Colonic mucosa (tissue), 4 donors: Measurements from ENCODE around the gene ATAD1. TPM values are rescaled to one million over a fixed set of nuclear protein-coding genes. Genes with fewer than 3 reads are reported as not detected.

Experiments
- DNase-seq: peaks from one replicate; pipeline ENCODE4 v3.0.0-alpha.2; 2020
- H3K27ac ChIP-seq: fragments of 200-600 bp; one replicate; pipeline ENCODE4 v1.8.0; 2021
- H3K27me3 ChIP-seq: fragments of 200-600 bp; one replicate; pipeline ENCODE4 v1.8.0; 2021
- H3K36me3 ChIP-seq: fragments of 200-600 bp; one replicate; pipeline ENCODE4 v1.8.0; 2021
- H3K4me1 ChIP-seq: fragments of 200-600 bp; one replicate; pipeline ENCODE4 v1.8.0; 2021; ENCODE audit warnings: mild to moderate bottlenecking
- H3K4me3 ChIP-seq: fragments of 200-600 bp; one replicate; pipeline ENCODE4 v1.8.0; 2021
- H3K9ac ChIP-seq, 2 donors: one replicate each; pipeline ENCODE4 v1.7.0; 2013; ENCODE audit warnings: control low read depth in 2 of 2, low read depth in 2 of 2, low read length in 2 of 2
- H3K9me3 ChIP-seq: fragments of 200-600 bp; one replicate; pipeline ENCODE4 v1.8.0; 2021
- CTCF ChIP-seq: fragments of 200-600 bp; IDR thresholded peaks from one replicate; pipeline ENCODE4 v1.8.0; 2022; ENCODE audit warnings: antibody characterized with exemption, mild to moderate bottlenecking
- intact Hi-C: fragments of 100-400 bp; cut with DNase I; formaldehyde crosslinking; loops from one replicate; pipeline ENCODE4 v1.14.1; 2022
- total RNA-seq, 2 donors: library from RNA; stranded (reverse); fragmentation: NEBNext Ultra II Directional in 1 of 2; extraction: Animal tissue kit (Norgen Biotek cat#: 25700) in 1 of 2; gene quantifications; one replicate each; pipeline ENCODE4 v1.2.1, GENCODE V29; 2021
- donor health status: healthy.
- donor health status: DM: no; HTN: no; CAD: no.
- donor health status: DM: no; HTN: no; CAD: no.

Gene ATAD1
- total RNA-seq, 2 donors from 2014 or later = 38.1 to 59.9 TPM

DNA sequence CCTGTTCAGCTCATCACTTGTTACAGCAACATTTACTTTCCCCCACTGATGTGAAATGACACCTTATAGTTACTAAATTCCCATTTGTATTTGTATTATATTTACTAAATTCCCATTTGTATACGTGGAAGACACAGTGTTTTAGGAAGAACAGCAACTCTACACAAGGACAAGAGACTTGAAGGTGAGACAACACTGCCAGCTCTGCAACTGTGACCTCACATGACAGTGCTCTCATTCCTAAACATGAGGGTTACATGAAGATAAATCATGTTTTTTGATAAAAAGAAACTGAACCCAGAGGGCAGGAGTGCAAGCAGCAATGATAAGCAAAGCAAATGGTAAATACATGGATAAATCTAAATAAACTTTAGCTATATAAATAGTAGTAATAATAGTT lies 60.3 kb downstream of the ATAD1 start:
- Histone ChIP-seq H3K27ac (no peak overlapping the region), H3K4me1 (no peaks in the 10 kb centered on the region), H3K9me3 (no peaks in the 10 kb centered on the region), H3K9ac (no peak overlapping the region), H3K27me3 (no peaks in the 10 kb centered on the region), H3K4me3 (no peak overlapping the region), H3K36me3 (no peaks in the 10 kb centered on the region)
- DNase-seq = no peak
- TF ChIP-seq CTCF = no peak
- intact Hi-C loops = no loop called here

DNA sequence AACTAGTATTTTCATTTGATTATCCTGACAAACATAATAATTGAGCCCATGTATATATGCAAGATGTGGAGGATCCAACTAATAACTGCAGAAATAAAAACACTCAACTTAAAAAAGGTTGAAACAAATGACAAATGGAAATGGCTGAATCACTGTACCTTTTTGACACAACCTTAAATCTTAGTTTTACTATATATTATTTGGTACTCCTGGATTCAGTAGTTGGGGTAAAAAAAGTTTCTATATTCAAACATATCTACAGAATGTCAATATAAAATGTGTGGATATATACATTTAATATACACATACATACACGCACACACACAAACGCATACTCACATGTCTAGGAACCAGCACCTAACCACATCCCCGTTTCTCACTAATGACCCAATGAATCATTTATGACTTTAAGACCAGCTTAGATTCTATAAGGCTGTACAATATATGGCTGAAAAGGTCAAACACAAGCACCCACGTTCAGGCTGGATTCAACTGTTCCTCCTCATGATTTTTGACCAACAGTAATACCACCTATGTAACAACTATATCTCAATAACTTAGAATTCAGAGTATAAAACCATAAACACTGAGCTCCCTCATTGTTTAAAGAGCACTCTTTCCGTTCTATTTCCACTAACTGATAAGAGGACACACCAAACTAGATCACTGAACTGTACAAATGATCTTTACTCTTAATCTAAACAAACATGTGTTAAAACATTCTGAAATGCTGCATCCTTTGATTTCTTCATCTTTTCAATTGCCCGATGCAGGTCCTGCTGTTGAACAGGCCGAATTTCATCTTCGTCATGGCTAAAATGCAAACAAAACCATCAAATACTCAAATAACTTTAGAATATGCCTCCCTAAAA lies 63.8 kb downstream of the ATAD1 start:
- intact Hi-C loops = no loop called here
- TF ChIP-seq CTCF = no peak

DNA sequence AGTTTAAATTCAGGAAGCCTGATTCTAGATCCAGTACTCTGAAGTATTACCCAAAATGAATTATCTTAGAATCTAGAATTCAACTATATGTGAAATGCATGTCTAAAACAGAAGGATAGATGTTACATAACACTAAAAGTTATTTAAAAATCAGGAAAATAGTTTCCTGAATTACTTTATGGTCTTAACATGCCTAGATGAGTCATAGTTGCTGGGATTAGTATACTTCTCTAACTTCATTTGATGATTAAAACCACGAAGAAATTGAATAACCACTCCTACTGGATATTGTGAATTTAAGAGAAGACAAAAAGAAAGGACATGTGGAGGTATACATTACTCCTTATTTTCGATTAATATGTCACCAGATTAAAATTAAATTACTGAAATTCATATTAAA lies 65.5 kb downstream of the ATAD1 start:
- no peaks in the 10 kb centered on the region for H3K4me1 ChIP-seq
- H3K9me3 ChIP-seq = no peaks in the 10 kb centered on the region
- no peak overlapping the region for H3K27ac ChIP-seq
- H3K36me3 ChIP-seq = no peaks in the 10 kb centered on the region
- DNase-seq = no peak
- H3K27me3 ChIP-seq = no peaks in the 10 kb centered on the region
- H3K4me3 ChIP-seq = no peak overlapping the region
- intact Hi-C loops = no loop called here
- no peak for TF ChIP-seq CTCF
- H3K9ac ChIP-seq = no peak overlapping the region

More for the DNA sequence above, 63.8 kb downstream of the ATAD1 start:
- H3K27me3 ChIP-seq = no peaks in the 10 kb centered on the region
- H3K36me3 ChIP-seq = no peaks in the 10 kb centered on the region
- no peak overlapping the region for H3K27ac ChIP-seq
- H3K9me3 ChIP-seq = no peaks in the 10 kb centered on the region
- DNase-seq = no peak
- H3K4me1 ChIP-seq = no peaks in the 10 kb centered on the region
- H3K9ac ChIP-seq = no peak overlapping the region
- H3K4me3 ChIP-seq = no peak overlapping the region

GRCh38 chr10:87751274-87751673 lies 66.8 kb downstream of the ATAD1 start:
- Histone ChIP-seq H3K9me3 (no peaks in the 10 kb centered on the region), H3K9ac (no peak overlapping the region), H3K4me1 (no peaks in the 10 kb centered on the region), H3K27me3 (no peaks in the 10 kb centered on the region), H3K27ac (no peak overlapping the region), H3K4me3 (no peak overlapping the region), H3K36me3 (no peaks in the 10 kb centered on the region)
- intact Hi-C loops = no loop called here
- no peak for DNase-seq
- no peak for TF ChIP-seq CTCF

DNA sequence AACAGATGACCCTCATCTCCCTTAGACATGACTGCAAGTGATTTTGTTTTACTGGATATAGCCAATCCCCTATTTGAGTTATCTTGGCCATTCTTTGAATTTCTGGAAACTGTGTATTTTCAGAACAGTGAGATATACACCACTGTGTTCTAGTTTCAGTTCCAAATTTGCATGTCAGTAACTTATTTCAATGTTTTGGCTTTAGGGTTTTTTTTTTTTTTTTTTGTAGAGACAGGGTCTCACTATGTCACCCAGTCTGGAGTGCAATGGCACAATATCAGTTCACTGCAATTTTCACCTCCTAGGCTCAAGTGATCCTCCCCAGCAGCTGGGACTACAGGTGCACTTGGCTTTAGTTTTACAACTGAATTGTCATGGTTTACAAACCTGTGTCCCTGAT lies 67.2 kb downstream of the ATAD1 start:
- Histone ChIP-seq H3K9me3 (no peaks in the 10 kb centered on the region), H3K27ac (no peak overlapping the region), H3K4me3 (no peak overlapping the region), H3K27me3 (no peaks in the 10 kb centered on the region), H3K36me3 (no peaks in the 10 kb centered on the region), H3K4me1 (no peaks in the 10 kb centered on the region), H3K9ac (no peak overlapping the region)
- intact Hi-C loops = no loop called here
- TF ChIP-seq CTCF = no peak
- DNase-seq = no peak
